CD4-positive, CD25-positive, alpha-beta regulatory T cell (primary cell): ENCODE results near the gene SPTSSB. TPM values are rescaled to one million over a fixed set of nuclear protein-coding genes. Genes with fewer than 3 reads are reported as not detected.
A peak's percentile ranks its signal among the peaks of the same experiment; 100 is the strongest.

ENCODE experiments used
- ATAC-seq, 2 donors: fragments of 150-1000 bp; cut with Tn5 transposase; one replicate each; pipeline ENCODE4 v1.10.0; 2021; ENCODE audit warnings: low read depth in 2 of 2, moderate number of reproducible peaks in 2 of 2, moderate library complexity in 1 of 2
- DNase-seq, 3 donors: peaks; one replicate each; pipeline versions ENCODE4 v3.0.0 to v3.0.0-alpha.2; 2012 to 2022; ENCODE audit warnings: mixed read lengths in 1 of 3
- H3K27ac ChIP-seq: one replicate; pipeline ENCODE4 v1.7.0; 2013; ENCODE audit warnings: mild to moderate bottlenecking, low read length; ENCODE audit not compliant: insufficient read depth, poor library complexity, severe bottlenecking
- H3K27me3 ChIP-seq: one replicate; pipeline ENCODE4 v1.7.0; 2013; ENCODE audit warnings: low read length; ENCODE audit not compliant: control insufficient read depth, insufficient read depth
- H3K36me3 ChIP-seq: one replicate; pipeline ENCODE4 v1.7.0; 2013; ENCODE audit warnings: mild to moderate bottlenecking, low read length, moderate library complexity; ENCODE audit not compliant: control insufficient read depth, insufficient read depth
- H3K4me1 ChIP-seq: 2 replicates; pipeline ENCODE4 v1.7.0; 2013; ENCODE audit warnings: mild to moderate bottlenecking, low read length; ENCODE audit not compliant: insufficient read depth, control insufficient read depth, poor library complexity, severe bottlenecking
- H3K4me3 ChIP-seq: one replicate; pipeline ENCODE4 v1.7.0; 2013; ENCODE audit warnings: low read depth, mild to moderate bottlenecking, low read length, moderate library complexity
- H3K9me3 ChIP-seq, 2 experiments: 1 replicate in 1 of 2; 2 replicates in 1 of 2; pipeline ENCODE4 v1.7.0; 2013; ENCODE audit warnings: low read length in 2 of 2, mild to moderate bottlenecking in 1 of 2, moderate library complexity in 1 of 2; ENCODE audit not compliant: control insufficient read depth in 2 of 2
- H3K27ac Mint-ChIP-seq, 3 donors: one replicate each; pipeline ENCODE4 v1.8.0; 2020 to 2022; ENCODE audit warnings: mild to moderate bottlenecking in 3 of 3, mixed read lengths in 3 of 3, moderate library complexity in 2 of 3
- H3K27me3 Mint-ChIP-seq: one replicate; pipeline ENCODE4 v1.8.0; 2022; ENCODE audit warnings: mild to moderate bottlenecking, mixed read lengths
- H3K36me3 Mint-ChIP-seq: one replicate; pipeline ENCODE4 v1.8.0; 2020; ENCODE audit warnings: mixed read lengths
- H3K4me1 Mint-ChIP-seq, 4 donors: one replicate each; pipeline ENCODE4 v1.8.0; 2020 to 2022; ENCODE audit warnings: mixed read lengths in 4 of 4, mild to moderate bottlenecking in 1 of 4
- H3K4me3 Mint-ChIP-seq, 4 donors: one replicate each; pipeline ENCODE4 v1.8.0; 2020 to 2022; ENCODE audit warnings: mild to moderate bottlenecking in 4 of 4, mixed read lengths in 4 of 4, moderate library complexity in 3 of 4
- H3K9me3 Mint-ChIP-seq, 7 donors: one replicate each; pipeline ENCODE4 v1.8.0; 2020 to 2022; ENCODE audit warnings: mixed read lengths in 7 of 7, mild to moderate bottlenecking in 3 of 7, moderate library complexity in 2 of 7
- polyA plus RNA-seq, 4 donors: library from polyadenylated mRNA; unstranded; fragments of 300-500 nt; fragmentation: Illumina TruSeq; gene quantifications; one replicate each; pipeline ENCODE4 v1.2.3, GENCODE V29; 2021
- total RNA-seq: library from RNA; stranded (reverse); gene quantifications from one replicate; pipeline ENCODE4 v1.2.3, GENCODE V29; 2022

Gene SPTSSB
- total and polyA plus RNA-seq, 5 donors from 2014 or later, result 0.10 to 1.0 (median 0.29) TPM; not detected in 2

GRCh38 chr3:161319867-161320266, 51.5 kb downstream of the SPTSSB start:
- H3K4me3 ChIP-seq, result no peak overlapping the region
- peaks cover 2 to 4% of the 10 kb centered on the region in 2 experiments for H3K9me3 ChIP-seq
- H3K27ac Mint-ChIP-seq, result no peak overlapping the region
- H3K9me3 Mint-ChIP-seq, result peaks cover 0 to 8% (median 1%) of the 10 kb centered on the region in 7 donors
- no peaks in the 10 kb centered on the region for H3K36me3 ChIP-seq
- DNase-seq (no peak), ATAC-seq (no peak)
- peaks cover 6% of the 10 kb centered on the region for H3K27me3 Mint-ChIP-seq
- H3K4me3 Mint-ChIP-seq, result no peak overlapping the region
- H3K36me3 Mint-ChIP-seq, result no peaks in the 10 kb centered on the region
- H3K4me1 ChIP-seq, result no peaks in the 10 kb centered on the region
- no peaks in the 10 kb centered on the region for H3K27me3 ChIP-seq
- H3K27ac ChIP-seq, result no peak overlapping the region
- peaks cover 0 to 3% (median 2%) of the 10 kb centered on the region in 4 donors for H3K4me1 Mint-ChIP-seq

- Mint-ChIP-seq H3K9me3 (peaks cover 0 to 8% (median 1%) of the 10 kb centered on the region in 7 donors), H3K27ac (no peak overlapping the region), H3K27me3 (peaks cover 6% of the 10 kb centered on the region), H3K4me3 (no peak overlapping the region), H3K4me1 (peaks cover 0 to 21% (median 2%) of the 10 kb centered on the region in 4 donors), H3K36me3 (no peaks in the 10 kb centered on the region)
- DNase-seq, result no peak
- H3K36me3 ChIP-seq, result no peaks in the 10 kb centered on the region
- H3K27ac ChIP-seq, result no peak overlapping the region
- H3K9me3 ChIP-seq, result peaks cover 2 to 4% of the 10 kb centered on the region in 2 experiments
- H3K4me3 ChIP-seq, result no peak overlapping the region
- no peaks in the 10 kb centered on the region for H3K4me1 ChIP-seq
- no peaks in the 10 kb centered on the region for H3K27me3 ChIP-seq
- no peak for ATAC-seq
Observed at GRCh38 chr3:161317077-161317476, 54.2 kb downstream of the SPTSSB start.

GRCh38 chr3:161316006-161316689, 55.2 kb downstream of the SPTSSB start:
- Histone ChIP-seq H3K9me3 (peaks cover 0 to 2% of the 10 kb centered on the region in 2 experiments), H3K4me1 (peaks cover 7% of the 10 kb centered on the region), H3K27ac (no peak overlapping the region), H3K4me3 (no peak overlapping the region), H3K36me3 (no peaks in the 10 kb centered on the region), H3K27me3 (no peaks in the 10 kb centered on the region)
- H3K9me3 Mint-ChIP-seq, result peaks cover 0 to 8% (median 1%) of the 10 kb centered on the region in 7 donors
- no peaks in the 10 kb centered on the region for H3K36me3 Mint-ChIP-seq
- H3K4me3 Mint-ChIP-seq, result no peak overlapping the region
- ATAC-seq (no peak), DNase-seq (peak in 1 of 3 donors; percentile 13)
- peaks cover 0 to 29% (median 7%) of the 10 kb centered on the region in 4 donors for H3K4me1 Mint-ChIP-seq
- H3K27me3 Mint-ChIP-seq, result peaks cover 3% of the 10 kb centered on the region
- H3K27ac Mint-ChIP-seq, result no peak overlapping the region

DNA sequence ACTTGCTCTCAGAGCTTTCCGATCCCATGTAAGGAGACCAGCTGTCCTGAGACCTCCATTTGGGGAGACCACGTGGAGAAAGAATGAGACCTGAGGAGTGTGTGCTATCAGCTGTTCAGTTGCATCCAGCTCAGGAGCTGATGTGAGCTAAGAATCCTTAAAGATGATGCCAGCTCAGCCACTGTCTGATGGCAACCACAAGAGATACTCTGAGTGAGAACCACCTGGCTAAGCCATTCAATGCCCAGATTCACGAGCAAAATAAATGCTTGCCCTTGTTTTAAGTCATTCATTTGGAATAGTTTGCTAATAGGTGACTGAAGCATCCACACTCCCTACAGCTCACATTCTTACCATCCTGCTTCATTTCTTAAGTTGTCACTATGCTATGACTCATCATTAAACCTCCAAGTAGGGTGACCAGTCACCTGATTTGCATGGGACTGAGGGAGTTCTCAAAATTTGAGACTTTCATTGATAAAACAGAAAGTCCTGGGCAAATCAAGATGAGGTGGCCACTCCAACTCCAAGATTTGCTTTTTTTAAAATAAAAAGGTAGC, 56.4 kb downstream of the SPTSSB start:
- no peak overlapping the region for H3K27ac Mint-ChIP-seq
- H3K9me3 Mint-ChIP-seq, result peaks cover 0 to 8% (median 3%) of the 10 kb centered on the region in 7 donors
- H3K27me3 Mint-ChIP-seq, result no peaks in the 10 kb centered on the region
- DNase-seq (no peak), ATAC-seq (no peak)
- H3K27ac ChIP-seq, result no peak overlapping the region
- H3K27me3 ChIP-seq, result no peaks in the 10 kb centered on the region
- no peaks in the 10 kb centered on the region for H3K9me3 ChIP-seq
- no peak overlapping the region for H3K4me3 Mint-ChIP-seq
- no peak overlapping the region for H3K4me3 ChIP-seq
- H3K4me1 Mint-ChIP-seq, result peaks cover 0 to 41% (median 19%) of the 10 kb centered on the region in 4 donors
- no peaks in the 10 kb centered on the region for H3K36me3 ChIP-seq
- peaks cover 19% of the 10 kb centered on the region for H3K4me1 ChIP-seq
- H3K36me3 Mint-ChIP-seq, result no peaks in the 10 kb centered on the region

DNA sequence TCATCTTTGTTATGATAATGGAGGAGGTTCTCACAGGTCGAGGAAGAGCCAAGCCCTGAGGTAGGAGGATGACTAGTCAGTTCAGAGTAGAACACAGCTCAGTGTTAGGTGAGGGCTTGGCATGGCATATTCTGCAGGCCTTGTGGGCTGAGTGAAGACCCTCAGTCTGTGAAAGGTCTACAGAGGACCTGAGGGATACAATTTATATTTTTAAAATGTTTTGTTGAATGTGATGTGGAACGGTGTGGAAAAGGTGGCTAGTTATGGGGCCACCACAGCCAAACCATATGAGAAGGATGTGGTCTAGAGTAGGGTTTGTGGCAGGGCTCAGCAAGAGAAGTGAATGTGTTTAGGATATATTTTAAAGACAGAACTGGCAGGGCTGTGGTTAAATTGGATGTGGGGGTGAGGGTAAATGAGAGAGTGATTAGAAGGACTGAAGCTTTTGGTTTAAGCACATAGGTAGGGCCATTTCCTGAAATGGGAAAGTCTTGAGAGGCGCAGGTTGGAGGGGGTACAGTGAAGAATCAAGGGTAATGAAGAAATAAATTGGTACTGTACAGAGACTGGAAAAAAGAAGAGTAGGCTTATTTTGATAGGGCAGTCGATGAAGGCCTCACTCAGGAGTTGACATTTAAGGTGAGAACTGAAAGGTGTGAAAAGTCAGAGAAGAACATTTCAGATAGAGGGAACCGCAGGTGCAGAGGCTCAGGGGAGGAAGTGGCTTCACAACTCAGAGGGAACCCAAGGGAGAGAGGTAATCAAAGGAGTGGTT, 60.5 kb downstream of the SPTSSB start:
- H3K4me3 ChIP-seq, result no peak overlapping the region
- H3K36me3 ChIP-seq, result no peaks in the 10 kb centered on the region
- peak in 2 of 3 donors; percentile 51 to 83 for DNase-seq
- H3K9me3 ChIP-seq, result no peaks in the 10 kb centered on the region
- Mint-ChIP-seq H3K27me3 (no peaks in the 10 kb centered on the region), H3K27ac (peak overlapping the region; percentile 77 to 98 (median 77)), H3K36me3 (no peaks in the 10 kb centered on the region), H3K4me3 (peak overlapping the region; percentile 24 to 79 (median 46)), H3K4me1 (peaks cover 0 to 43% (median 22%) of the 10 kb centered on the region in 4 donors), H3K9me3 (peaks cover 0 to 11% (median 7%) of the 10 kb centered on the region in 7 donors)
- no peaks in the 10 kb centered on the region for H3K27me3 ChIP-seq
- ATAC-seq, result peak; percentile 73 to 79
- peaks cover 19% of the 10 kb centered on the region for H3K4me1 ChIP-seq
- H3K27ac ChIP-seq, result no peak overlapping the region

GRCh38 chr3:161305095-161305991, 66.0 kb downstream of the SPTSSB start:
- Mint-ChIP-seq H3K27me3 (peaks cover 7% of the 10 kb centered on the region), H3K36me3 (no peaks in the 10 kb centered on the region), H3K4me3 (no peak overlapping the region), H3K9me3 (peaks cover 1 to 11% (median 5%) of the 10 kb centered on the region in 7 donors), H3K4me1 (peaks cover 0 to 16% (median 11%) of the 10 kb centered on the region in 4 donors), H3K27ac (peak overlapping the region in 1 of 3 donors; percentile 32)
- H3K4me3 ChIP-seq, result no peak overlapping the region
- no peaks in the 10 kb centered on the region for H3K9me3 ChIP-seq
- H3K36me3 ChIP-seq, result no peaks in the 10 kb centered on the region
- no peak overlapping the region for H3K27ac ChIP-seq
- ATAC-seq, result no peak
- peak in 1 of 3 donors; percentile 47 for DNase-seq
- H3K4me1 ChIP-seq, result peaks cover 4% of the 10 kb centered on the region
- H3K27me3 ChIP-seq, result no peaks in the 10 kb centered on the region

- H3K27me3 ChIP-seq, result no peaks in the 10 kb centered on the region
- Mint-ChIP-seq H3K4me3 (no peak overlapping the region), H3K4me1 (no peaks in the 10 kb centered on the region), H3K27ac (no peak overlapping the region), H3K27me3 (peaks cover 13% of the 10 kb centered on the region), H3K36me3 (peaks cover 3% of the 10 kb centered on the region), H3K9me3 (peaks cover 1 to 25% (median 8%) of the 10 kb centered on the region in 7 donors)
- no peak overlapping the region for H3K4me3 ChIP-seq
- no peak overlapping the region for H3K27ac ChIP-seq
- peaks cover 6 to 11% of the 10 kb centered on the region in 2 experiments for H3K9me3 ChIP-seq
- no peaks in the 10 kb centered on the region for H3K4me1 ChIP-seq
- DNase-seq (no peak), ATAC-seq (no peak)
- H3K36me3 ChIP-seq, result no peaks in the 10 kb centered on the region
Observed at GRCh38 chr3:161296814-161297213, 74.5 kb downstream of the SPTSSB start.
